ENCODE data around the gene TSN. TPM values are rescaled to one million over a fixed set of nuclear protein-coding genes. Genes with fewer than 3 reads are reported as not detected.

TSN gene
- total RNA-seq, 5 donors from 2014 or later (not counting 1 experiment from before 2014, with no cell fraction given), result 45.3 to 58.1 (median 48.4) TPM

GRCh38 chr2:121736140-121736461 lies 19.4 kb upstream of the TSN start:
- no peak for DNase-seq

GRCh38 chr2:121736462-121737336 lies 18.8 kb upstream of the TSN start, which contains the start of gene NIFK:
NIFK (minus strand) TSS chr2:121736875; CDS start chr2:121736850, 25 bp downstream.
- H3K4me1 ChIP-seq (ENCODE audit: control insufficient read depth in 1 of 2, extremely low read depth in 1 of 2, insufficient read depth in 2 of 2, low read length in 2 of 2), result peaks cover 21 to 26% of the 10 kb centered on the region in 2 experiments
- Mint-ChIP-seq H3K27me3 (no peaks in the 10 kb centered on the region), H3K27ac (peak within 1 kb of the TSS; percentile 95 to 96), H3K9me3 (no peaks in the 10 kb centered on the region), H3K36me3 (peaks cover 14% of the 10 kb centered on the region), H3K4me1 (peaks cover 44 to 57% (median 45%) of the 10 kb centered on the region in 3 donors), H3K4me3 (peak within 1 kb of the TSS; percentile 96 to 100 (median 97))
- WGBS (ENCODE audit: insufficient coverage), result under 1% methylated on average over 75 of the region's 93 CpGs
- peak within 1 kb of the TSS; percentile 98 to 100 for H3K4me3 ChIP-seq (ENCODE audit: control insufficient read depth in 1 of 2, extremely low read depth in 1 of 2, low read length in 1 of 2)
- no peaks in the 10 kb centered on the region for H3K27me3 ChIP-seq (replicated peaks in 1 of 2; ENCODE audit: control insufficient read depth in 2 of 2, extremely low read depth in 1 of 2, insufficient read depth in 2 of 2, low read length in 1 of 2)
- no peaks in the 10 kb centered on the region for H3K9me3 ChIP-seq
- peaks cover 12 to 23% of the 10 kb centered on the region in 2 donors for H3K36me3 ChIP-seq (ENCODE audit: control insufficient read depth in 2 of 2, extremely low read depth in 1 of 2, insufficient read depth in 1 of 2, low read length in 1 of 2)
- CTCF ChIA-PET, result interaction anchor here (0.5 to 2.5 kb wide), 15 partner anchors 8 to 1972 kb away, joined by 3 to 18 read pairs (median 4); partner anchors contain the start of genes CLASP1 (in 1 of the 2), RNU4ATAC (in 1 of the 2) and TSN (in 1 of the 2)
- H3K27ac ChIP-seq (ENCODE audit: low read length), result peak within 1 kb of the TSS; percentile 80
- DNase-seq, result peak; percentile 98 to 100 (median 100)
- peak; percentile 88 to 96 (median 88) for ATAC-seq (replicated peaks in 1 of 4)
- POLR2A ChIA-PET, result interaction anchor here (0.5 to 2.3 kb wide), 9 partner anchors 18 to 1559 kb away, joined by 4 to 31 read pairs (median 7); partner anchors contain the start of genes RNU4ATAC (in 2 of the 2) and CLASP1 (in 1 of the 2)

More at GRCh38 chr2:121736140-121736461, 19.4 kb upstream of the TSN start:
- Mint-ChIP-seq H3K27me3 (no peaks in the 10 kb centered on the region), H3K4me3 (peak overlapping the region; percentile 96 to 100 (median 97)), H3K27ac (peak overlapping the region; percentile 95 to 96), H3K9me3 (no peaks in the 10 kb centered on the region), H3K36me3 (peaks cover 19% of the 10 kb centered on the region), H3K4me1 (peaks cover 48 to 63% (median 50%) of the 10 kb centered on the region in 3 donors)
- H3K4me1 ChIP-seq (ENCODE audit: control insufficient read depth in 1 of 2, extremely low read depth in 1 of 2, insufficient read depth in 2 of 2, low read length in 2 of 2), result peaks cover 21 to 26% of the 10 kb centered on the region in 2 experiments
- POLR2A ChIA-PET, result interaction anchor here (0.5 to 2.3 kb wide), 9 partner anchors 18 to 1559 kb away, joined by 3 to 31 read pairs (median 7); partner anchors contain the start of genes RNU4ATAC (in 2 of the 2) and CLASP1 (in 1 of the 2)
- H3K9me3 ChIP-seq, result no peaks in the 10 kb centered on the region
- no peaks in the 10 kb centered on the region for H3K27me3 ChIP-seq (replicated peaks in 1 of 2; ENCODE audit: control insufficient read depth in 2 of 2, extremely low read depth in 1 of 2, insufficient read depth in 2 of 2, low read length in 1 of 2)
- peak overlapping the region; percentile 80 for H3K27ac ChIP-seq (ENCODE audit: low read length)
- ATAC-seq (replicated peaks in 1 of 4), result no peak
- CTCF ChIA-PET, result interaction anchor here (0.6 to 2.5 kb wide), 12 partner anchors 8 to 334 kb away, joined by 3 to 18 read pairs (median 4); partner anchors contain the start of genes CLASP1 (in 1 of the 2), RNU4ATAC (in 1 of the 2) and TSN (in 1 of the 2)
- peaks cover 13 to 29% of the 10 kb centered on the region in 2 donors for H3K36me3 ChIP-seq (ENCODE audit: control insufficient read depth in 2 of 2, extremely low read depth in 1 of 2, insufficient read depth in 1 of 2, low read length in 1 of 2)
- H3K4me3 ChIP-seq (ENCODE audit: control insufficient read depth in 1 of 2, extremely low read depth in 1 of 2, low read length in 1 of 2), result peak overlapping the region; percentile 98 to 100
- 0% methylated on average over 5 of the region's 8 CpGs for WGBS (ENCODE audit: insufficient coverage)

- no peak overlapping the region for H3K27ac Mint-ChIP-seq
- H3K9me3 ChIP-seq, result no peaks in the 10 kb centered on the region
- no peaks in the 10 kb centered on the region for H3K36me3 ChIP-seq (ENCODE audit: control insufficient read depth in 2 of 2, extremely low read depth in 1 of 2, insufficient read depth in 1 of 2, low read length in 1 of 2)
- H3K9me3 Mint-ChIP-seq, result no peaks in the 10 kb centered on the region
- CTCF ChIA-PET, result no interaction called here
- H3K27ac ChIP-seq (ENCODE audit: low read length), result no peak overlapping the region
- H3K4me1 ChIP-seq (ENCODE audit: control insufficient read depth in 1 of 2, extremely low read depth in 1 of 2, insufficient read depth in 2 of 2, low read length in 2 of 2), result peaks cover 9 to 23% of the 10 kb centered on the region in 2 experiments
- DNase-seq (no peak), ATAC-seq (replicated peaks in 1 of 4) (no peak)
- H3K27me3 Mint-ChIP-seq, result peaks cover 0 to 3% of the 10 kb centered on the region in 2 donors
- no peaks in the 10 kb centered on the region for H3K36me3 Mint-ChIP-seq
- POLR2A ChIA-PET, result no interaction called here
- no peak overlapping the region for H3K4me3 ChIP-seq (ENCODE audit: control insufficient read depth in 1 of 2, extremely low read depth in 1 of 2, low read length in 1 of 2)
- no peaks in the 10 kb centered on the region for H3K27me3 ChIP-seq (replicated peaks in 1 of 2; ENCODE audit: control insufficient read depth in 2 of 2, extremely low read depth in 1 of 2, insufficient read depth in 2 of 2, low read length in 1 of 2)
- WGBS (ENCODE audit: insufficient coverage), result 66% methylated on average over 2 of the region's 6 CpGs
- H3K4me3 Mint-ChIP-seq, result no peak overlapping the region
- H3K4me1 Mint-ChIP-seq, result peaks cover 17 to 28% (median 20%) of the 10 kb centered on the region in 3 donors
These were observed 14.5 kb upstream of the TSN start for GRCh38 chr2:121740973-121741372.

- H3K4me3 Mint-ChIP-seq, result no peak overlapping the region
- DNase-seq (no peak), ATAC-seq (replicated peaks in 1 of 4) (no peak)
- Histone ChIP-seq H3K36me3 (ENCODE audit: control insufficient read depth in 2 of 2, extremely low read depth in 1 of 2, insufficient read depth in 1 of 2, low read length in 1 of 2) (no peaks in the 10 kb centered on the region), H3K4me1 (ENCODE audit: control insufficient read depth in 1 of 2, extremely low read depth in 1 of 2, insufficient read depth in 2 of 2, low read length in 2 of 2) (peaks cover 9 to 20% of the 10 kb centered on the region in 2 experiments), H3K27me3 (replicated peaks in 1 of 2; ENCODE audit: control insufficient read depth in 2 of 2, extremely low read depth in 1 of 2, insufficient read depth in 2 of 2, low read length in 1 of 2) (peaks cover 0 to 5% of the 10 kb centered on the region in 2 experiments), H3K27ac (ENCODE audit: low read length) (no peak overlapping the region), H3K9me3 (no peaks in the 10 kb centered on the region), H3K4me3 (ENCODE audit: control insufficient read depth in 1 of 2, extremely low read depth in 1 of 2, low read length in 1 of 2) (no peak overlapping the region)
- no peaks in the 10 kb centered on the region for H3K9me3 Mint-ChIP-seq
- WGBS (ENCODE audit: insufficient coverage), result no CpG with 5 or more reads among the region's 3 CpGs
- POLR2A ChIA-PET, result no interaction called here
- H3K4me1 Mint-ChIP-seq, result peaks cover 17 to 23% (median 19%) of the 10 kb centered on the region in 3 donors
- CTCF ChIA-PET, result no interaction called here
- H3K36me3 Mint-ChIP-seq, result no peaks in the 10 kb centered on the region
- peaks cover 0 to 3% of the 10 kb centered on the region in 2 donors for H3K27me3 Mint-ChIP-seq
- no peak overlapping the region for H3K27ac Mint-ChIP-seq
These were observed 14.0 kb upstream of the TSN start for GRCh38 chr2:121741450-121741849.

- ChIA-PET POLR2A (no interaction called here), CTCF (no interaction called here)
- 75% methylated on average over 2 of the region's 6 CpGs for WGBS (ENCODE audit: insufficient coverage)
- Mint-ChIP-seq H3K4me3 (no peak overlapping the region), H3K36me3 (no peaks in the 10 kb centered on the region), H3K27ac (peak overlapping the region in 1 of 2 donors; percentile 25), H3K9me3 (no peaks in the 10 kb centered on the region), H3K4me1 (no peaks in the 10 kb centered on the region), H3K27me3 (peaks cover 0 to 3% of the 10 kb centered on the region in 2 donors)
- H3K4me3 ChIP-seq (ENCODE audit: control insufficient read depth in 1 of 2, extremely low read depth in 1 of 2, low read length in 1 of 2), result no peak overlapping the region
- H3K36me3 ChIP-seq (ENCODE audit: control insufficient read depth in 2 of 2, extremely low read depth in 1 of 2, insufficient read depth in 1 of 2, low read length in 1 of 2), result no peaks in the 10 kb centered on the region
- no peaks in the 10 kb centered on the region for H3K9me3 ChIP-seq
- H3K27ac ChIP-seq (ENCODE audit: low read length), result no peak overlapping the region
- H3K27me3 ChIP-seq (replicated peaks in 1 of 2; ENCODE audit: control insufficient read depth in 2 of 2, extremely low read depth in 1 of 2, insufficient read depth in 2 of 2, low read length in 1 of 2), result peaks cover 0 to 5% of the 10 kb centered on the region in 2 experiments
- ATAC-seq (replicated peaks in 1 of 4) (peak in 2 of 4 experiments; percentile 16 to 19), DNase-seq (peak in 1 of 35 experiments; percentile 17)
- peaks cover 0 to 2% of the 10 kb centered on the region in 2 experiments for H3K4me1 ChIP-seq (ENCODE audit: control insufficient read depth in 1 of 2, extremely low read depth in 1 of 2, insufficient read depth in 2 of 2, low read length in 2 of 2)
These were observed 9.3 kb upstream of the TSN start for GRCh38 chr2:121746071-121746578.

GRCh38 chr2:121748202-121748601 lies 7.2 kb upstream of the TSN start:
- peaks cover 0 to 3% of the 10 kb centered on the region in 2 donors for H3K27me3 Mint-ChIP-seq
- H3K27ac Mint-ChIP-seq, result no peak overlapping the region

More at GRCh38 chr2:121748202-121748601, 7.2 kb upstream of the TSN start:
- ATAC-seq (replicated peaks in 1 of 4) (no peak), DNase-seq (no peak)
- Histone ChIP-seq H3K4me1 (ENCODE audit: control insufficient read depth in 1 of 2, extremely low read depth in 1 of 2, insufficient read depth in 2 of 2, low read length in 2 of 2) (peaks cover 0 to 2% of the 10 kb centered on the region in 2 experiments), H3K27ac (ENCODE audit: low read length) (no peak overlapping the region), H3K9me3 (no peaks in the 10 kb centered on the region), H3K36me3 (ENCODE audit: control insufficient read depth in 2 of 2, extremely low read depth in 1 of 2, insufficient read depth in 1 of 2, low read length in 1 of 2) (no peaks in the 10 kb centered on the region), H3K27me3 (replicated peaks in 1 of 2; ENCODE audit: control insufficient read depth in 2 of 2, extremely low read depth in 1 of 2, insufficient read depth in 2 of 2, low read length in 1 of 2) (peaks cover 0 to 5% of the 10 kb centered on the region in 2 experiments), H3K4me3 (ENCODE audit: control insufficient read depth in 1 of 2, extremely low read depth in 1 of 2, low read length in 1 of 2) (no peak overlapping the region)
- H3K4me1 Mint-ChIP-seq, result no peaks in the 10 kb centered on the region
- H3K36me3 Mint-ChIP-seq, result no peaks in the 10 kb centered on the region
- H3K4me3 Mint-ChIP-seq, result no peak overlapping the region
- CTCF ChIA-PET, result no interaction called here
- WGBS (ENCODE audit: insufficient coverage), result 80% methylated on average over 1 of the region's 4 CpGs
- POLR2A ChIA-PET, result interaction anchor here in 1 of 2 donors (0.5 kb wide), 1 partner anchor 41 kb away, joined by 3 read pairs; no protein-coding TSS in a partner anchor
- H3K9me3 Mint-ChIP-seq, result no peaks in the 10 kb centered on the region
